CD4-positive, alpha-beta T cell (primary cell): ENCODE measurements around the gene RAB40C. TPM values are rescaled to one million over a fixed set of nuclear protein-coding genes. Genes with fewer than 3 reads are reported as not detected.

Experiments used
- ATAC-seq: fragments of 200-7000 bp; cut with Tn5 transposase; one replicate; pipeline ENCODE4 v1.10.0; 2022; ENCODE audit warnings: mild to moderate bottlenecking; ENCODE audit not compliant: poor library complexity
- CTCF ChIA-PET: fragments of 350-600 bp; sonication (Branson Sonifier 250); formaldehyde crosslinking; loops from one replicate; lab custom pipeline; 2021; ENCODE audit warnings: antibody characterized with exemption, inconsistent platforms; lab: Charles Lee
- POLR2A ChIA-PET: fragments of 350-600 bp; sonication (Branson Sonifier 250); formaldehyde crosslinking; loops from one replicate; lab custom pipeline; 2021; ENCODE audit warnings: antibody characterized with exemption, inconsistent platforms; lab: Charles Lee
- DNase-seq, 14 experiments: peaks; one replicate each; pipeline ENCODE4 v3.0.0-alpha.2; 2013 to 2020; ENCODE audit warnings: mixed read lengths in 2 of 14
- H3K27ac ChIP-seq, 2 donors: one replicate each; pipeline versions ENCODE4 v1.5.1 to v1.7.0; 2013; ENCODE audit warnings: low read length in 2 of 2, low read depth in 1 of 2, mild to moderate bottlenecking in 1 of 2
- H3K27me3 ChIP-seq, 2 experiments: 1 replicate in 1 of 2; 2 replicates in 1 of 2; pipeline versions ENCODE4 v1.6.1 to v1.7.0; 2013; ENCODE audit warnings: low read length in 2 of 2, control low read depth in 1 of 2, mild to moderate bottlenecking in 1 of 2, moderate library complexity in 1 of 2; ENCODE audit not compliant: insufficient read depth in 2 of 2, control insufficient read depth in 1 of 2
- H3K36me3 ChIP-seq: one replicate; pipeline ENCODE4 v1.6.1; 2013; ENCODE audit warnings: low read length, control low read depth; ENCODE audit not compliant: insufficient read depth
- H3K4me1 ChIP-seq: one replicate; pipeline ENCODE4 v1.6.1; 2013; ENCODE audit warnings: low read length, control low read depth; ENCODE audit not compliant: insufficient read depth
- H3K4me3 ChIP-seq: one replicate; pipeline ENCODE4 v1.5.1; 2013; ENCODE audit warnings: mild to moderate bottlenecking, low read length, moderate library complexity
- H3K9me3 ChIP-seq, 2 experiments: 1 replicate in 1 of 2; 2 replicates in 1 of 2; pipeline versions ENCODE4 v1.6.1 to v1.7.0; 2013; ENCODE audit warnings: low read length in 2 of 2, mild to moderate bottlenecking in 2 of 2, control low read depth in 1 of 2, moderate library complexity in 1 of 2; ENCODE audit not compliant: control insufficient read depth in 1 of 2, insufficient read depth in 1 of 2
- H3K27ac Mint-ChIP-seq: one replicate; pipeline ENCODE4 v1.8.0; 2020; ENCODE audit warnings: mixed read lengths
- H3K27me3 Mint-ChIP-seq: one replicate; pipeline ENCODE4 v1.8.0; 2021; ENCODE audit warnings: mixed read lengths
- H3K36me3 Mint-ChIP-seq: one replicate; pipeline ENCODE4 v1.8.0; 2021; ENCODE audit warnings: low read depth, mixed read lengths
- H3K4me1 Mint-ChIP-seq: one replicate; pipeline ENCODE4 v1.8.0; 2021; ENCODE audit warnings: low read depth, mixed read lengths
- H3K4me3 Mint-ChIP-seq: one replicate; pipeline ENCODE4 v1.8.0; 2020; ENCODE audit warnings: mild to moderate bottlenecking, mixed read lengths
- H3K9me3 Mint-ChIP-seq: one replicate; pipeline ENCODE4 v1.8.0; 2020; ENCODE audit warnings: mixed read lengths
- CTCF ChIP-seq: fragments of 200-600 bp; IDR thresholded peaks from one replicate; pipeline ENCODE4 v1.8.0; 2022; ENCODE audit warnings: antibody characterized with exemption, mild to moderate bottlenecking
- intact Hi-C, 2 experiments: fragments of 100-400 bp; cut with DNase I in 1 of 2; cut with micrococcal nuclease in 1 of 2; formaldehyde crosslinking; loops; one replicate each; pipeline versions ENCODE4 v1.15.1 to v1.9.0; 2023 to 2025; cut with DNase I, micrococcal nuclease
- total RNA-seq, 174 experiments: library from RNA in 2 of 174; stranded (reverse) in 2 of 174; gene quantifications; one replicate each; pipeline ENCODE4 v1.2.3 and lab custom pipeline; 2021 to 2026

The RAB40C gene
- total RNA-seq, 2 experiments from 2014 or later, result 8.9 to 9.5 TPM

- ATAC-seq (no peak), DNase-seq (peak in 1 of 14 experiments; percentile 23)
- CTCF ChIA-PET, result no interaction called here
- POLR2A ChIA-PET, result interaction anchor here (0.6 to 1.3 kb wide), 6 partner anchors 13 to 67 kb away, joined by 3 to 7 read pairs (median 3); partner anchors contain the start of genes CAPN15 and METTL26
- H3K4me1 Mint-ChIP-seq, result peaks cover 16% of the 10 kb centered on the region
- TF ChIP-seq CTCF, result no peak
- Histone ChIP-seq H3K36me3 (peaks cover 2% of the 10 kb centered on the region), H3K27ac (peak overlapping the region in 1 of 2 donors; percentile 21), H3K4me1 (peaks cover 42% of the 10 kb centered on the region), H3K9me3 (no peaks in the 10 kb centered on the region), H3K4me3 (peak overlapping the region; percentile 61), H3K27me3 (no peaks in the 10 kb centered on the region)
- intact Hi-C loops, result loop anchor here in 1 of 2 experiments (1.0 to 5.0 kb wide), 2 partner anchors 21 to 72 kb away; partner anchors contain the start of gene PIGQ
- no peaks in the 10 kb centered on the region for H3K9me3 Mint-ChIP-seq
- H3K27me3 Mint-ChIP-seq, result no peaks in the 10 kb centered on the region
- H3K27ac Mint-ChIP-seq, result peak overlapping the region; percentile 95
- peaks cover 17% of the 10 kb centered on the region for H3K36me3 Mint-ChIP-seq
- peak overlapping the region; percentile 93 for H3K4me3 Mint-ChIP-seq
Observed at GRCh38 chr16:590188-590814, 435 bp downstream of the RAB40C start.

DNA sequence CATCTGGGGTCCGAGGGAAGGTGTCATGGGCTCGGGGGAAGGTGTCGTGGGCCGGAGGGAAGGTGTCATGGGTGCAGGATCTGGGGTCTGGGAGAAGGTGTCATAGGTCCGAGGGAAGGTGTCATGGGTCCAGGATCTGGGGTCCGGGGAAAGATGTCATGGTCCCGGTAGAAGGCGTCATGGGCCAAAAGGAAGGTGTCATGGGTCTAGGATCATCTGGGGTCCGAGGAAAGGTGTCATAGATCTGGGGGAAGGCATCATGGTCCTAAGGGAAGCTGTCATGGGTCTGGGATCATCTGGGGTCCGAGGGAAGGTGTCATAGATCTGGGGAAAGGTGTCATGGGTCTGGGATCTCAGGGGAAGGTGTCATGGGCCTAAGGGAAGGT, 942 bp downstream of the RAB40C start:
- no peak for TF ChIP-seq CTCF
- DNase-seq (no peak), ATAC-seq (no peak)
- Mint-ChIP-seq H3K4me1 (peaks cover 16% of the 10 kb centered on the region), H3K27me3 (no peaks in the 10 kb centered on the region), H3K9me3 (no peaks in the 10 kb centered on the region), H3K36me3 (peaks cover 17% of the 10 kb centered on the region), H3K27ac (peak overlapping the region; percentile 82), H3K4me3 (peak overlapping the region; percentile 93)
- no peak overlapping the region for H3K27ac ChIP-seq
- H3K4me3 ChIP-seq, result peak overlapping the region; percentile 61
- peaks cover 2% of the 10 kb centered on the region for H3K36me3 ChIP-seq
- H3K27me3 ChIP-seq, result no peaks in the 10 kb centered on the region
- CTCF ChIA-PET, result no interaction called here
- peaks cover 42% of the 10 kb centered on the region for H3K4me1 ChIP-seq
- intact Hi-C loops, result loop anchor here in 1 of 2 experiments (1.0 to 5.0 kb wide), 2 partner anchors 22 to 71 kb away; partner anchors contain the start of gene PIGQ
- no peaks in the 10 kb centered on the region for H3K9me3 ChIP-seq
- POLR2A ChIA-PET, result interaction anchor here (0.6 to 1.3 kb wide), 6 partner anchors 12 to 66 kb away, joined by 3 to 7 read pairs (median 3); partner anchors contain the start of genes CAPN15 and METTL26

DNA sequence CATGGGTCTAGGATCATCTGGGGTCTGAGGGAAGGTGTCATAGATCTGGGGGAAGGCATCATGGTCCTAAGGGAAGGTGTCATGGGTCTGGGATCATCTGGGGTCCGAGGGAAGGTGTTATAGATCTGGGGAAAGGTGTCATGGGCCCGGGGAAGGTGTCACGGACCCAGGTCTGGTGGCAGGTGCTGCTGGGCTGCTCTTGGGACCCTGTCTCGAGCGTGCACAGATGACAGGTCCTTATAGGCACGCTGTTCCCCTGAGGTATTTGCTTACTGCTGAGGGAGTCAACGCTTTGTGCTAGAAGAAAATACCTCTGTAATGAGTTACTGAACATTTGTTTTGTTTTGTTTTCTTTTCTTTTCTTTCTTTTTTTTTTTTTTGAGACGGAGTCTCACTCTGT, 1.4 kb downstream of the RAB40C start:
- POLR2A ChIA-PET, result no interaction called here
- Mint-ChIP-seq H3K27ac (peak overlapping the region; percentile 82), H3K4me1 (peaks cover 16% of the 10 kb centered on the region), H3K4me3 (peak overlapping the region; percentile 93), H3K36me3 (peaks cover 17% of the 10 kb centered on the region), H3K27me3 (no peaks in the 10 kb centered on the region), H3K9me3 (no peaks in the 10 kb centered on the region)
- no peaks in the 10 kb centered on the region for H3K9me3 ChIP-seq
- peaks cover 42% of the 10 kb centered on the region for H3K4me1 ChIP-seq
- peak overlapping the region; percentile 61 for H3K4me3 ChIP-seq
- DNase-seq, result no peak
- CTCF ChIA-PET, result no interaction called here
- intact Hi-C loops, result loop anchor here in 1 of 2 experiments (5.0 kb wide), 1 partner anchor 71 kb away; no protein-coding TSS in a partner anchor
- H3K27ac ChIP-seq, result no peak overlapping the region
- H3K27me3 ChIP-seq, result no peaks in the 10 kb centered on the region
- no peak for ATAC-seq
- no peak for TF ChIP-seq CTCF
- H3K36me3 ChIP-seq, result peaks cover 2% of the 10 kb centered on the region
